K562 (cell line): ENCODE data around the gene CCDC9. TPM values are rescaled to one million over a fixed set of nuclear protein-coding genes. Genes with fewer than 3 reads are reported as not detected.

Source experiments
- ATAC-seq: fragments of 200-7000 bp; cut with Tn5 transposase; 3 replicates; pipeline ENCODE4 v1.9.1; 2020; ENCODE audit warnings: moderate library complexity
- BruUV-seq: library from RNA; stranded (reverse); fragments of 400-500 nt; replicated peaks from 2 replicates; lab custom pipeline; 2021; lab: Mats Ljungman, UMichigan
- CTCF ChIA-PET: fragments of 300-600 bp; formaldehyde crosslinking; extraction: SDS; loops from one replicate; lab custom pipeline; 2021; ENCODE audit warnings: low intra/inter-chr PET ratio; lab: Yijun Ruan, JAX
- POLR2A ChIA-PET: fragments of 300-600, 350-650 bp; sonication (Branson Sonifier 250); formaldehyde crosslinking; extraction: SDS; loops from one replicate; lab custom pipeline; 2021; ENCODE audit warnings: antibody characterized with exemption, inconsistent platforms; lab: Yijun Ruan, JAX
- DNase-seq, 4 experiments: peaks; one replicate each; pipeline versions ENCODE4 v3.0.0 to v3.0.0-alpha.2; 2011 to 2018; ENCODE audit warnings: low spot score in 3 of 4, mixed read lengths in 3 of 4; ENCODE audit errors: extremely low read depth in 1 of 4
- FAIRE-seq: peaks from 2 replicates; lab custom pipeline; 2011; peaks lifted over from hg19 to GRCh38; lab: Jason Lieb, UNC
- H2AFZ ChIP-seq: 2 replicates; pipeline ENCODE4 v1.6.0; 2011; ENCODE audit warnings: low read depth, low read length, control low read depth, inconsistent platforms
- H3K27ac ChIP-seq: fragments of 200-600 bp; 3 replicates; pipeline ENCODE4 v1.8.0; 2011; ENCODE audit warnings: low read depth, mild to moderate bottlenecking, control low read depth, inconsistent platforms, low read length, moderate library complexity, mixed read lengths; ENCODE audit errors: extremely low read depth
- H3K27me3 ChIP-seq, 2 experiments: fragments of 300-600 bp in 1 of 2; 2 replicates in 1 of 2; 3 replicates in 1 of 2; pipeline versions ENCODE4 v1.6.0 to v1.8.0; 2011; ENCODE audit warnings: inconsistent platforms in 2 of 2, low read length in 2 of 2, mild to moderate bottlenecking in 1 of 2, mixed read lengths in 1 of 2, moderate library complexity in 1 of 2; ENCODE audit not compliant: control insufficient read depth in 2 of 2, insufficient read depth in 2 of 2
- H3K36me3 ChIP-seq: fragments of 300-600 bp; 3 replicates; pipeline ENCODE4 v1.8.0; 2011; ENCODE audit warnings: mild to moderate bottlenecking, low read length, inconsistent platforms; ENCODE audit not compliant: control insufficient read depth, insufficient read depth
- H3K4me1 ChIP-seq, 2 experiments: fragments of 200-600 bp in 1 of 2; replicated peaks in 1 of 2; 2 replicates in 1 of 2; 3 replicates in 1 of 2; pipeline versions ENCODE4 v1.5.1 to v1.8.0; 2011; ENCODE audit warnings: inconsistent platforms in 2 of 2, low read length in 2 of 2, mild to moderate bottlenecking in 1 of 2, mixed read lengths in 1 of 2, moderate library complexity in 1 of 2; ENCODE audit not compliant: control insufficient read depth in 2 of 2, insufficient read depth in 2 of 2
- H3K4me2 ChIP-seq: 2 replicates; pipeline ENCODE4 v1.6.1; 2011; ENCODE audit warnings: low read length, control low read depth, inconsistent platforms, mixed read lengths; ENCODE audit not compliant: insufficient read depth
- H3K4me3 ChIP-seq: fragments of 200-600 bp; sonication (generic), shearing (Covaris generic); 2 replicates; pipeline ENCODE4 v1.5.1; 2016; ENCODE audit warnings: control low read depth, inconsistent platforms
- H3K79me2 ChIP-seq: fragments of 200-600 bp; 3 replicates; pipeline ENCODE4 v1.8.0; 2011; ENCODE audit warnings: low read length, inconsistent platforms; ENCODE audit not compliant: control insufficient read depth, insufficient read depth
- H3K9ac ChIP-seq, 2 experiments: 2 replicates each; pipeline versions ENCODE4 v1.6.0 to v1.6.1; 2011; ENCODE audit warnings: low read depth in 2 of 2, low read length in 2 of 2, control low read depth in 1 of 2, inconsistent platforms in 1 of 2, mild to moderate bottlenecking in 1 of 2, mixed read lengths in 1 of 2; ENCODE audit not compliant: insufficient read depth in 1 of 2
- H3K9me1 ChIP-seq: one replicate; pipeline ENCODE4 v1.6.0; 2011; ENCODE audit warnings: inconsistent platforms, mild to moderate bottlenecking, low read length, moderate library complexity; ENCODE audit not compliant: control insufficient read depth, insufficient read depth
- H3K9me3 ChIP-seq: replicated peaks from 2 replicates; pipeline ENCODE4 v1.5.1; 2011; ENCODE audit warnings: low read depth, low read length, inconsistent platforms; ENCODE audit not compliant: control insufficient read depth, insufficient read depth
- H4K20me1 ChIP-seq: replicated peaks from 2 replicates; pipeline ENCODE4 v1.6.1; 2011; ENCODE audit warnings: low read length, inconsistent platforms, mixed read lengths; ENCODE audit not compliant: control insufficient read depth, insufficient read depth
- ADNP ChIP-seq: fragments of 200-800 bp; sonication (Bioruptor generic); IDR thresholded peaks from 2 replicates; pipeline ENCODE4 v1.6.1; 2016; ENCODE audit warnings: missing genetic modification characterization, missing compliant biosample characterization
- CHD1 ChIP-seq: fragments of 200-600 bp; sonication (generic); IDR thresholded peaks from one replicate; pipeline ENCODE4 v1.6.1; 2012; ENCODE audit warnings: mild to moderate bottlenecking, moderate library complexity, low read length, inconsistent platforms
- EP400 ChIP-seq: fragments of 450-650 bp; IDR thresholded peaks from 2 replicates; pipeline ENCODE4 v1.6.1; 2017; ENCODE audit warnings: antibody characterized with exemption, mild to moderate bottlenecking, moderate library complexity
- FOXA3 ChIP-seq, 2 experiments: fragments of 450-650 bp in 1 of 2; sonication (generic) in 1 of 2; formaldehyde crosslinking; IDR thresholded peaks in 1 of 2; conservative IDR thresholded peaks in 1 of 2; 2 replicates each; pipeline versions ENCODE4 v1.4.0 to v1.8.0; 2020 to 2022; ENCODE audit warnings: mild to moderate bottlenecking in 2 of 2, missing genetic modification reagents in 1 of 2
- KAT8 ChIP-seq: fragments of 450-650 bp; IDR thresholded peaks from 2 replicates; pipeline ENCODE4 v1.6.1; 2016; ENCODE audit warnings: low read depth, mild to moderate bottlenecking
- KDM5B ChIP-seq: fragments of 200-600 bp; sonication (generic); IDR thresholded peaks from 2 replicates; pipeline ENCODE4 v1.6.1; 2012; ENCODE audit warnings: low read depth, mild to moderate bottlenecking, moderate library complexity, low read length, control low read depth, inconsistent platforms; ENCODE audit not compliant: insufficient replicate concordance
- MECOM ChIP-seq: fragments of 250-450 bp; sonication (Bioruptor Pico); IDR thresholded peaks from 2 replicates; pipeline ENCODE4 v1.8.0; 2022; ENCODE audit warnings: inconsistent platforms
- RBBP5 ChIP-seq: fragments of 200-600 bp; sonication (generic); IDR thresholded peaks from 2 replicates; pipeline ENCODE4 v1.6.1; 2012; ENCODE audit warnings: borderline replicate concordance, mild to moderate bottlenecking, low read length, control low read depth, inconsistent platforms; ENCODE audit not compliant: insufficient read depth, poor library complexity, severe bottlenecking
- SAFB2 ChIP-seq: fragments of 200-400 bp; formaldehyde crosslinking; IDR thresholded peaks from 2 replicates; pipeline ENCODE4 v1.6.1; 2018; ENCODE audit warnings: borderline replicate concordance, low read length, low read depth, moderate library complexity; ENCODE audit not compliant: severe bottlenecking
- SAP30 ChIP-seq: fragments of 200-600 bp; sonication (generic); IDR thresholded peaks from 2 replicates; pipeline ENCODE4 v1.6.1; 2012; ENCODE audit warnings: borderline replicate concordance, low read depth, mild to moderate bottlenecking, moderate library complexity, low read length, control low read depth, inconsistent platforms; ENCODE audit not compliant: insufficient read depth, poor library complexity, severe bottlenecking
- TARDBP ChIP-seq: fragments of 450-650 bp; IDR thresholded peaks from 2 replicates; pipeline ENCODE4 v1.6.1; 2016
- TBL1XR1 ChIP-seq, 2 experiments: IDR thresholded peaks; 2 replicates each; pipeline ENCODE4 v1.6.1; 2012; ENCODE audit warnings: improper control_type of control experiment in 2 of 2, low read length in 2 of 2, mild to moderate bottlenecking in 1 of 2
- TEAD1 ChIP-seq, 2 experiments: fragments of 450-650 bp in 1 of 2; sonication (generic) in 1 of 2; formaldehyde crosslinking; IDR thresholded peaks; 2 replicates each; pipeline versions ENCODE4 v1.4.0 to v1.8.0; 2020 to 2022; ENCODE audit warnings: mild to moderate bottlenecking in 2 of 2, missing genetic modification reagents in 1 of 2
- ZFX ChIP-seq: sonication (generic); formaldehyde crosslinking; IDR thresholded peaks from 2 replicates; pipeline ENCODE4 v1.8.0; 2022; ENCODE audit warnings: mild to moderate bottlenecking, missing genetic modification reagents, moderate library complexity
- ZSCAN29 ChIP-seq: fragments of 450-650 bp; IDR thresholded peaks from 2 replicates; pipeline ENCODE4 v1.6.1; 2017
- WGBS: fragments of 100-300 bp; shearing (Covaris generic); methylation state at CpG from one replicate; pipeline ENCODE4 v1.1.6; 2016; ENCODE audit warnings: low coverage, mixed read lengths; ENCODE audit not compliant: insufficient coverage; ENCODE audit errors: missing lambda C conversion rate; 5-methylcytosine and 5-hydroxymethylcytosine counted together
- in situ Hi-C: fragments of 300-500 bp; cut with MboI; formaldehyde crosslinking; loops from 4 replicates; pipeline ENCODE4 v1.15.0; 2018; ENCODE audit warnings: inconsistent platforms, mixed read lengths
- intact Hi-C: fragments of 100-400 bp; cut with micrococcal nuclease; formaldehyde crosslinking; loops from 2 replicates; pipeline ENCODE4 v1.14.2; 2022
- polyA plus RNA-seq, 8 experiments: library from polyadenylated mRNA; depleted of rRNA in 4 of 8; stranded (reverse) in 5 of 8; unstranded in 3 of 8; fragments of >200 nt; fragmentation: Nextera tagmentation in 2 of 8; fragmentation: Illumina TruSeq in 1 of 8; extraction: Ambion mirVana in 2 of 8; extraction: Trizol in 1 of 8; gene quantifications; 2 replicates each; pipeline versions ENCODE4 v1.2.1 to v1.2.3, GENCODE V29; 2011 to 2014; ENCODE audit warnings: inconsistent platforms in 1 of 8, missing spikeins in 1 of 8
- total RNA-seq, 7 experiments: library from RNA; depleted of rRNA in 6 of 7; stranded (reverse); fragments of >200 nt in 6 of 7; fragmentation: Illumina TruSeq in 2 of 7; extraction: Trizol in 2 of 7; gene quantifications; 2 replicates each; pipeline versions ENCODE4 v1.2.1 to v1.2.3, GENCODE V29; 2011 to 2021; ENCODE audit warnings: low replicate concordance in 1 of 7
- TF ChIP-seq, protein P1 (sequence below): sonication (generic); formaldehyde crosslinking; IDR thresholded peaks from 2 replicates; pipeline ENCODE4 v1.8.1; 2023; ENCODE audit warnings: mild to moderate bottlenecking, missing genetic modification reagents, moderate library complexity
- TF ChIP-seq, protein P2 (sequence below): sonication (generic); formaldehyde crosslinking; IDR thresholded peaks from 2 replicates; pipeline ENCODE4 v1.8.1; 2023; ENCODE audit warnings: mild to moderate bottlenecking, missing genetic modification reagents

The CCDC9 gene
- total and polyA plus RNA-seq, 9 of the 15 experiments (the other 6 are each of a cell fraction or from before 2014, with no cell fraction given) = 0.23 to 38.6 (median 8.4) TPM

DNA sequence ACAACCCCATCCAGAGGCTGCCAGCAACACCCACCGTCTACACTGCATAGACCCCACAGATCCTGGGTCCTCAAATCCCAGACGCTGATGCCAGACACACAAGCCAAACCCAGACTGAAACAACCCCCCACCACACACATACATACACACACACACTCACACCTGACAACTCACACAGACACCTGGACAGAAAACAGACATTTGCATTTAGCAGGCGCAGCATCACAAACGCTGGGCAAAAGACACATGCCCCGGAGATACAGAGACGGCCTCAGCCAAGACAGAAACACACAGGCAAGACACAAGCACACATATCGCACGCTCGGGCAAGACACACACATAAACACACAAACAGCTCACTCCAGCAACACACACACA is 26.7 kb upstream of the CCDC9 start:
- FAIRE-seq (no peak), ATAC-seq (no peak), DNase-seq (peak in 1 of 4 experiments; percentile 47)
- no peaks in the 10 kb centered on the region for H3K9me1 ChIP-seq
- peak overlapping the region; percentile 93 for H3K27ac ChIP-seq
- peak overlapping the region; percentile 100 for H3K4me2 ChIP-seq
- H4K20me1 ChIP-seq = peaks cover 17% of the 10 kb centered on the region; the same call in 1 of the 2 replicates
- H3K4me1 ChIP-seq = peaks cover 25 to 75% of the 10 kb centered on the region in 2 experiments
- peak overlapping the region; percentile 100 for H3K4me3 ChIP-seq
- H2AFZ ChIP-seq = peak overlapping the region; percentile 11
- H3K27me3 ChIP-seq = no peaks in the 10 kb centered on the region; a peak in 1 of 5 replicates
- in situ Hi-C loops (no loop called here), intact Hi-C loops (loop anchor here (5.0 kb wide), 1 partner anchor 77 kb away; no protein-coding TSS in a partner anchor)
- BruUV-seq = TSS peak; percentile 78
- H3K9me3 ChIP-seq = no peaks in the 10 kb centered on the region
- CTCF ChIA-PET = interaction anchor here (0.6 to 1.1 kb wide), 2 partner anchors 14 to 162 kb away, joined by 3 read pairs; no protein-coding TSS in a partner anchor
- peak overlapping the region; percentile 87 to 99 for H3K9ac ChIP-seq
- peaks cover 50% of the 10 kb centered on the region for H3K79me2 ChIP-seq
- H3K36me3 ChIP-seq = peaks cover 8% of the 10 kb centered on the region; the same call in 2 of the 3 replicates
- 3% methylated on average over 9 of the region's 9 CpGs for WGBS
- POLR2A ChIA-PET = interaction anchor here (0.6 to 8.2 kb wide), 7 partner anchors 8 to 217 kb away, joined by 3 to 171 read pairs (median 3); no protein-coding TSS in a partner anchor
- TF ChIP-seq, protein P1, sequence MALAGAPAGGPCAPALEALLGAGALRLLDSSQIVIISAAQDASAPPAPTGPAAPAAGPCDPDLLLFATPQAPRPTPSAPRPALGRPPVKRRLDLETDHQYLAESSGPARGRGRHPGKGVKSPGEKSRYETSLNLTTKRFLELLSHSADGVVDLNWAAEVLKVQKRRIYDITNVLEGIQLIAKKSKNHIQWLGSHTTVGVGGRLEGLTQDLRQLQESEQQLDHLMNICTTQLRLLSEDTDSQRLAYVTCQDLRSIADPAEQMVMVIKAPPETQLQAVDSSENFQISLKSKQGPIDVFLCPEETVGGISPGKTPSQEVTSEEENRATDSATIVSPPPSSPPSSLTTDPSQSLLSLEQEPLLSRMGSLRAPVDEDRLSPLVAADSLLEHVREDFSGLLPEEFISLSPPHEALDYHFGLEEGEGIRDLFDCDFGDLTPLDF = 0 out of 2 replicates have a peak, but pooled peaks have one; percentile 22
- TF ChIP-seq MECOM (CRISPR knock-in tag) (no peak), TBL1XR1 (IDR thresholded peaks at IDR 0.05; ENCODE audit: low read length in 2 of 2) (no peak), SAP30 (peak; percentile 28), FOXA3 (CRISPR knock-in tag; conservative IDR thresholded peaks at IDR 0.05 in 1 of 2, IDR thresholded peaks at IDR 0.05 in 1 of 2) (no peak), CHD1 (peak; percentile 98), ZSCAN29 (peak; percentile 14; the same call in 1 of the 2 replicates), KDM5B (peak; percentile 65), RBBP5 (peak; percentile 10), TARDBP (peak; percentile 5; the same call in 1 of the 2 replicates), KAT8 (no peak), ZFX (CRISPR knock-in tag) (peak; percentile 18; the same call in 1 of the 2 replicates), ADNP (tag) (0 out of 2 replicates have a peak, but pooled peaks have one; percentile 2), EP400 (peak; percentile 20; the same call in 1 of the 2 replicates), SAFB2 (no peak), TEAD1 (CRISPR knock-in tag; IDR thresholded peaks at IDR 0.05) (0 out of 4 replicates have a peak, but pooled peaks of 1 of the 2 experiments have one; percentile 8)
- TF ChIP-seq, protein P2, sequence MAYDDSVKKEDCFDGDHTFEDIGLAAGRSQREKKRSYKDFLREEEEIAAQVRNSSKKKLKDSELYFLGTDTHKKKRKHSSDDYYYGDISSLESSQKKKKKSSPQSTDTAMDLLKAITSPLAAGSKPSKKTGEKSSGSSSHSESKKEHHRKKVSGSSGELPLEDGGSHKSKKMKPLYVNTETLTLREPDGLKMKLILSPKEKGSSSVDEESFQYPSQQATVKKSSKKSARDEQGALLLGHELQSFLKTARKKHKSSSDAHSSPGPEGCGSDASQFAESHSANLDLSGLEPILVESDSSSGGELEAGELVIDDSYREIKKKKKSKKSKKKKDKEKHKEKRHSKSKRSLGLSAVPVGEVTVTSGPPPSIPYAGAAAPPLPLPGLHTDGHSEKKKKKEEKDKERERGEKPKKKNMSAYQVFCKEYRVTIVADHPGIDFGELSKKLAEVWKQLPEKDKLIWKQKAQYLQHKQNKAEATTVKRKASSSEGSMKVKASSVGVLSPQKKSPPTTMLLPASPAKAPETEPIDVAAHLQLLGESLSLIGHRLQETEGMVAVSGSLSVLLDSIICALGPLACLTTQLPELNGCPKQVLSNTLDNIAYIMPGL (CRISPR knock-in tag) = 0 out of 2 replicates have a peak, but pooled peaks have one; percentile 5
